NCI-H510A treated with DMSO at 0.1 percent for 48 hours (cell line): ENCODE results near the gene RHOT2.

Source experiments
- DNase-seq: peaks from one replicate; lab custom pipeline; 2025; lab: John Stamatoyannopoulos, UW

RHOT2 gene

DNA sequence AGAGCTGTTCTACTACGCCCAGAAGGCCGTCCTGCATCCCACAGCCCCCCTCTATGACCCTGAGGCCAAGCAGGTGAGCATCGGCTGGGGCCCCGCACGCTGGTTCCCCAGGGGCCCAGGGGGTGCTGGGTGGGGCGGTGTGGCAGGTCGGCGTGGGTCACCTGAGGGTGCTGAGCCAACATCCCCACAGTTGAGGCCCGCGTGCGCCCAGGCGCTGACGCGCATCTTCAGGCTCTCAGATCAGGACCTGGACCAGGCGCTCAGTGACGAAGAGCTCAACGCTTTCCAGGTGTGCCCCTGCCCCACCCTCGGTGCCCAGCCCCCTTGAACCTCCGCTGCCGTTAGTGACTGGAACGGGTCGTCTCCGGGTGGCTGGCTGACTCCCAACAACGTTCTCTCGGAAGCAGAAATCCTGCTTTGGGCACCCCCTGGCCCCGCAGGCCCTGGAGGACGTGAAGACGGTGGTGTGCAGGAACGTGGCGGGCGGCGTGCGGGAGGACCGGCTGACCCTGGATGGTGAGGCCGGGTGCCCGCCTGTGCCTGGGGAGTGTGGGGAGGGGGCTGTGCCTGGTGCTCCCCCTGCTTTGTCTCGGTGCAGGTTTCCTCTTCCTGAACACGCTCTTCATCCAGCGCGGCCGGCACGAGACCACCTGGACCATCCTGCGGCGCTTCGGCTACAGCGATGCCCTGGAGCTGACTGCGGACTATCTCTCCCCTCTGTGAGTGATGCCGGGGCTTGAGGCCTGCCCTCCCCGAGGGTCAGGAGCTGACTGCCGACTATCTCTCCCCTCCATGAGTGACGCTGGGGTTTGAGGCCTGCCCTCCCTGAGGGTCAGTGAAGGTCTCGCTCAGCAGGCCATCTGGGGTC, 2.8 kb downstream of the RHOT2 start:
- no peak for DNase-seq

DNA sequence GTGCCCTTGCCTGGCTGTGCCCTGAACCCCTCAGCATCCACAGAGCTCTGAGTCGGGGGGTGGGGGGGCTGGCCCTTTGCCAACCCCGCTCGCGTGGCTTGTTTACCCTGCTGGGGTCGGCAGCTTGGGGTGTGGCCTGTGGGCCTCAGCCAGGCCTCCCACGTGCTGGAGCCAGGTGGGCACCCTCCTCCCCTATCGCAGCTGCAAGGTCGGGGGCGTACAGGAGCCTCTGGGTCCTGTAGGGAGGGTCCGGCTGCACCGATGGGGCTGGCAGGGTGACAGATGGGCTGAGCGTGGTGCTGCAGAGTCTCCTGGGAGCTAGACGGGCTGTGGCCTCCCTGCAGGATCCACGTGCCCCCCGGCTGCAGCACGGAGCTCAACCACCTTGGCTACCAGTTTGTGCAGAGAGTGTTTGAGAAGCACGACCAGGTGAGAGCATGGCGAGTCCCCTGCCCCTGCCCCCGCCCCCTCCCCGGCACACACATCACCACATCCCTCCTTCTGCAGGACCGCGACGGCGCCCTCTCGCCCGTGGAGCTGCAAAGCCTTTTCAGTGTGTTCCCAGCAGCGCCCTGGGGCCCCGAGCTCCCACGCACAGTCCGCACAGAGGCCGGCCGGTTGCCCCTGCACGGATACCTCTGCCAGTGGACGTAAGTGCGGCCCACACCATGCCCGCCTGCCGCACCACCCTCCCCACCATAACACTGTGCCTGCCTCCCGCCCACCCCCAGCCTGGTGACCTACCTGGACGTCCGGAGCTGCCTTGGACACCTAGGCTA, 3.6 kb downstream of the RHOT2 start:
- DNase-seq, result no peak

DNA sequence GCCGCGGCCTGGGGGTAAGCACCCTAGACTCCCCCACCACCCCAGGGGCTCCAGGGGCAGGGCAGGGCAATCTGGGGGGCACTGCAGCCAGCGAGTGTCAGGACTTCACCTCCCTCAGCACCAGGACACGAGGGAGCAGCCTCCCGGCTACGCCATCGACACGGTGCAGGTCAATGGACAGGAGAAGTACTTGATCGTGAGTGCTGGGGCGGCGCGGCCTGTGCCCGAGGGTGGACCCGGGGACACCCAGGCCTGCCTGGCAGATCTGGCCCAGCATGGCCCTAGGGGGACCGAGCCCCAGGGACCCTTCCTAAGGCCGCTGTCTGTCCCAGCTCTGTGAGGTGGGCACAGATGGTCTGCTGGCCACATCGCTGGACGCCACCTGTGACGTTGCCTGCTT, 4.4 kb downstream of the RHOT2 start:
- DNase-seq, result no peak

DNA sequence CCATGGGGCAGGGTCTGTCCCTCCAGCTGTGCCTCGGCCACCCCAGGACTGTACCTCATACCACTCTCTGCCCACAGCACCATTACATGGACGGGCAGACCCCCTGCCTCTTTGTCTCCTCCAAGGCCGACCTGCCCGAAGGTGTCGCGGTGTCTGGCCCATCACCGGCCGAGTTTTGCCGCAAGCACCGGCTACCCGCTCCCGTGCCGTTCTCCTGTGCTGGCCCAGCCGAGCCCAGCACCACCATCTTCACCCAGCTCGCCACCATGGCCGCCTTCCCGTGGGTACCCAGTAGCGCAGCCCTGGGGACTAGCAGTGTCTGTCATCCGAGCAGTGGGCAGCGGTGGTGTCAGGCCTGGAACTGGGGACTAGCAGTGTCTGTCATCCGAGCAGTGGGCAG, 4.9 kb downstream of the RHOT2 start:
- DNase-seq, result no peak

DNA sequence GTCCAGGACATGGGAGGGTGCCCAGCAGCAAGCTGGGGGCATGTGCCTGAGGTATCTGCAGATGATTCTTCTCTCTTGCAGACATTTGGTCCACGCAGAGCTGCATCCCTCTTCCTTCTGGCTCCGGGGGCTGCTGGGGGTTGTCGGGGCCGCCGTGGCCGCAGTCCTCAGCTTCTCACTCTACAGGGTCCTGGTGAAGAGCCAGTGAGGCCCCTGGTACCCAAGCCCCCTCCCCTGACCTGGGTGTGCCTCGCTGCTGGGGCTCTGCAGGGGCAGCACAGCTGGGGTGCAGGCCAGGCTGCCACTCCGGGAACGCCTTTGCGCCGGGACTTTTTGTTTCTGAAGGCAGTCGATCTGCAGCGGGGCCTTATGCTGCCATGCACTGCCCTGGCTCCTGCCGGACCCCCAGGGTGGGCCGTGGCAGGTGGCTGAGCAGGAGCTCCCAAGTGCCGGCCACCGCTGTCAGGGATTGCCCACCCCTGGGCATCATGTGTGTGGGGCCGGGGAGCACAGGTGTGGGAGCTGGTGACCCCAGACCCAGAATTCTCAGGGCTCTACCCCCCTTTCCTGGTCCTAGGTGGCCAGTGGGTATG, 5.6 kb downstream of the RHOT2 start:
- DNase-seq, result no peak

DNA sequence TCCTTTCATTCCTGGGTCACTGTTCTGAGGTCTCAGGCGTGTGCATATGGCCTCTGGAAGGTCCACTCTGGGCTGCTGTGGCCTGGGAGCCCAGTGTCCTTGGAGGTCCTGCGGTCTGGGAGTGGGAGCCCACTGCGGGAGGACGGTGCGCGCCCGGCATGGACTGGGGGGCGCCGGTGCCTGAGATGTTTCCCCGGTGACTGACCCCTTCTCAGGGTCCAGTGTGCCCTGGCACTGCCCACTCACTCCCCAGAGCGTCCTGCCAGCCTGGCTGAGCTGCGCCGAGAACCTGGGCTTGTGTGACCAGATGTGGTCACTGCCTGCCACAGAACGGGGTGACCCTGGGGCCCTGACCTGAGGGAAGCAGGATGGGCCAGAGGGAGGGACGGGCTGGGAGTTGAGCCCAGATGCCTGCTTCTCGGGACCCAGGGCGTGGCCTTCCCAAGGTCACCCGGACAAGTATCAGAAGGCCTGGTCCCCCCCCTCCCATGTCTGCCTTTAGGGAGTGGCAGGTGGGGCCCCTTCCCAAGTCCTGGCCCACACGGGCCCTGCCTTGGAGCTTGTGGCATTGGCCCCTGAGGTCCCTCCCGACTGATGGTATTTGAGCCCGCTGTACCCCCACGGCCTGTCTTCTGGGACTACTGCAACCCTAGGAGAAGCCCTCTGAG, 6.4 kb downstream of the RHOT2 start:
- DNase-seq, result no peak

DNA sequence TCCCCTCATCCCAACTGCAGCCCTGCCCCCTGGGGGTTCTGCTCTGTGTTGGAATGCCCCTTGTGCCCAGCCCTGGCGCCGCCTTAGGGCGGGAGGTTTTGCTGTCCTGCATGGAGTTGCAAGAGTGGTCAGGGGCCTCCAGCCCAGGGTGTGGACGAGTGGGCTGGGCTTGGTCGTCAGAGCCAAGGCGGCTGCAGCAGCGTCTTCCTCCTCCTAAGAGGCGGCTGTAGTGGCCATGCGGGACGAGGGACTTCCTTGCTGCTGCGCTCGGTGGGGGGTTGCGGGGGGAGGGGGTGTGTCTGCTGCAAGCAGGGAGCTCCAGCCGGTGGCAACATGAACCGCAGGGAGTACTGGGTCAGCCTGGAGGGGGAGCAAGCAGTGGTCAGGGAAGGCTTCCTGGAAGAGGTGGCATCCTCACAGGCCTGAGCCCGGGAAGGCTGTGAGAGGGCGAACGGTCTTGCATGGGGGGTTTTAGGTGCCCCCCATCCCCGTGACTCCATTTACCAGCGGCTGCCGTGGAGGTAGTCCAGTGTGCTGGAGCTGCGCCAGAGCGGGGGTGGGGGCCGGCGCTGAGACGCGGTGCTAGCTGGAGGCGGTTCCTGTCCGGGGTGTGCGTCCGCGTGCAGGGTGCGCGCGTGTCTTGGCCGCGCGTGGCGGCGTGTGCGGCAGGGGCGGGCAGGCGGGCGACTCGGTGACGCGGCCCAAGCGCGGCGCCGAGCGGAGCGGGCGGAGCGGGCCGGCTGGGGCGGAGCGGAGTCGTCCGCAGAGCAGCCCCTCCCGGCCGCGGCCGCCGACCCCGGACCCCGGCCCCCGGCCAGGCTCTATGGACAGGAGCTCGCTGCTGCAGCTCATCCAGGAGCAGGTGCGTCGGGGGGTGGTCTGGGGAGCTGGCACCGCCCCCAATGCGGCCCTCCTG, 7.3 kb downstream of the RHOT2 start, which contains the start of gene RHBDL1:
TSS of gene RHBDL1 (plus strand) at position 704 of the 916 bp plus-strand sequence. CDS start at position 824, 120 bp downstream.
- no peak for DNase-seq

DNA sequence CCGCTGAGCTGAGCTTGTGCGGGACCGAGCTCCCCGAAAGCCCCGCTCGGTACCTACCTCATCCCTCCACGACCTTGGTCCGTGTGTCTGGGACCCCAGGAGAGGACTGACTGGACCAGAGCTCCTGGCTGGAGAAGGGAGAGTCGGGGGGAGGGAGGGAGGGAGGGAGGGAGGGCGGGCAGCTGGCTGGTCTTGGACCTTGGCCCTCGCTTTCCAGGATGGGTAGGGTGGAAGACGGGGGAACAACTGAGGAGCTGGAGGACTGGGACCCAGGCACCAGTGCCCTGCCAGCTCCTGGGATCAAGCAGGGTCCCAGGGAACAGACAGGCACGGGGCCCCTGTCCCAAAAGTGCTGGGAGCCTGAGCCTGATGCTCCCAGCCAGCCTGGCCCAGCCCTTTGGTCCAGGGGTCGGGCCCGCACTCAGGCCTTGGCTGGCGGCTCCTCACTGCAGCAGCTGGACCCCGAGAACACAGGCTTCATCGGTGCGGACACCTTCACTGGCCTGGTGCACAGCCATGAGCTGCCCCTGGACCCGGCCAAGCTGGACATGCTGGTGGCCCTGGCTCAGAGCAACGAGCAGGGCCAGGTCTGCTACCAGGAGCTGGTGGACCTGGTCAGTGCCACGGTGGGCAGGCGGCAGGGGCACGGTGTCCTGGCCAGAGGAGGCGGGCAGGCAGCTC, 8.1 kb downstream of the RHOT2 start:
- DNase-seq, result no peak

DNA sequence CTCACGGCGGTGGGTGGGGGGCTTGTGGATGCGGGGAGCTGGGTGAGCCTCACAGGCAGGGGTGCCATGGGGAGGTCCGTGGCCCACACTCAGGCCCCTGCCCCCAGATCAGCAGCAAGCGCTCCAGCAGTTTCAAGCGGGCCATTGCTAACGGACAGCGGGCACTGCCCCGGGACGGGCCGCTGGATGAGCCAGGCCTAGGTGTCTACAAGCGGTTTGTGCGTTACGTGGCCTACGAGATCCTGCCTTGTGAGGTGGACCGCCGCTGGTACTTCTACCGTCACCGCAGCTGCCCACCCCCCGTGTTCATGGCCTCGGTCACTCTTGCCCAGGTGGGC, 8.6 kb downstream of the RHOT2 start:
- no peak for DNase-seq

DNA sequence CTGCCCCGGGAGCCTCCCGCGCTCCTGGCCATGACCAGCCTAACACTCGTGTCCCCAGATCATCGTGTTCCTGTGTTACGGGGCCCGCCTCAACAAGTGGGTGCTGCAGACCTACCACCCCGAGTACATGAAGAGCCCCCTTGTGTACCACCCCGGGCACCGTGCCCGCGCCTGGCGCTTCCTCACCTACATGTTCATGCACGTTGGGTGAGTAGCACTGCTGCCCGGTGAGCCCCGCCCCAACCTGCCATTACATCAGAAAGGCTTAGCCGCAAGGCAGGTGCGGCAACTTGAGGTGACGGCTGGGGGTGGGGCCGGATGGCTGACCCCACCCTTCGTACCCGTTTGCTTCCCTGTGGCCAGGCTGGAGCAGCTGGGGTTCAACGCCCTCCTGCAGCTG, 9.0 kb downstream of the RHOT2 start:
- DNase-seq, result peak; percentile 77

DNA sequence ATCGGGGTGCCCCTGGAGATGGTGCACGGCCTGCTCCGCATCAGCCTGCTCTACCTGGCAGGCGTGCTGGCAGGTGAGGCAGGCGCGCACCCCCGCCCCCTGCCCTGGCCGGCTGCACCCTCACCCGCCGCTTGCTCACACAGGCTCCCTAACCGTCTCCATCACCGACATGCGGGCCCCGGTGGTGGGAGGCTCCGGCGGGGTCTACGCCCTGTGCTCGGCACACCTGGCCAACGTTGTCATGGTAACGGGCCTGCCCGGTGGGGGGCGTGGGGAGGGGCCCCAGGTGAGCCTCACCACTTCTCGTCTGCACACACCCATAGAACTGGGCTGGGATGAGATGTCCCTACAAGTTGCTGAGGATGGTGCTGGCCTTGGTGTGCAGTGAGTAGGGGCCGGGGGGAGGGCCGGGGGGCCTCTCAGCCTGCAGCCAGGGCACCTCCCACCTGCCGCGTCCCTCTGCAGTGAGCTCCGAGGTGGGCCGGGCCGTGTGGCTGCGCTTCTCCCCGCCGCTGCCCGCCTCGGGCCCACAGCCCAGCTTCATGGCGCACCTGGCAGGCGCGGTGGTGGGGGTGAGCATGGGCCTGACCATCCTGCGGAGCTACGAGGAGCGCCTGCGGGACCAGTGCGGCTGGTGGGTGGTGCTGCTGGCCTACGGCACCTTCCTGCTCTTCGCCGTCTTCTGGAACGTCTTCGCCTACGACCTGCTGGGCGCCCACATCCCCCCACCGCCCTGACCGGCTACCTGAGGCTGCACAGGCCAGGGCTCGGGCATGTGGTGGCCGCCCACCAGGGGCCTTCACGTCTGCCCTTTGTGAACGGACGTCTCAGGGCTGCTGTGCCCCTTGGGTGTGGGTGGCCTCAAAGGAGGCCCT, 9.6 kb downstream of the RHOT2 start:
- DNase-seq, result peak; percentile 36

DNA sequence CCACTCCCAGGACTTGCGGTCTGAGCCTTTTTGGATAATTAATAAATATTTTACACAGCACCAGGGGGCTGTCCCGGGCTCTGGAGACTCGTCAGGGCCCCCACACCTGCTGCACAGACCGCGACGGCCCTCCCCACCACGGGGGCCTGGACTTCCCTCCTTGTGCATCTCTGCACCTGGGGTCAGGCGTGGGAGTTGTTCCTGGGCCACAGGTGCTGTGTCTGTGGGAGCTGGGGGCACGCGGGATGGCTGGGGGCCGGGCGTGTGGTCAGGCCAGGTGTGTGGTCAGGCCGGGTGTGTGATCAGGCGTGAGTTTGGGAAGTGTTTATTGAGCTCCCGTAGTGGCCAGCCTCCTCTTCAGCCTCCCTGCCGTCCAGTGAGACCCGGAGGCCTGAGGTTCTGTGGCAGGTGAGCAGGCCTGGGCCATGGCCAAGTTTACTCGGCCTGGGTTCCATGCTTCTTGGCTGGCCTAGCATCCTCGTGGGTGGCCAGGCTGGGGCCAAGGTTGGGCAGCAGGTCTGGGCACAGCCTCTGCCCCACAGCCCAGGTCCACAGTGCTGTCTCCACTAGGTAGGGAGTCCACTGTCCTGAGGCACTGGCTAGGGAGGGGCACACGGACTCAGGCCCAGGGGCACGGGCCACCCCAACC, 10.4 kb downstream of the RHOT2 start:
- no peak for DNase-seq

DNA sequence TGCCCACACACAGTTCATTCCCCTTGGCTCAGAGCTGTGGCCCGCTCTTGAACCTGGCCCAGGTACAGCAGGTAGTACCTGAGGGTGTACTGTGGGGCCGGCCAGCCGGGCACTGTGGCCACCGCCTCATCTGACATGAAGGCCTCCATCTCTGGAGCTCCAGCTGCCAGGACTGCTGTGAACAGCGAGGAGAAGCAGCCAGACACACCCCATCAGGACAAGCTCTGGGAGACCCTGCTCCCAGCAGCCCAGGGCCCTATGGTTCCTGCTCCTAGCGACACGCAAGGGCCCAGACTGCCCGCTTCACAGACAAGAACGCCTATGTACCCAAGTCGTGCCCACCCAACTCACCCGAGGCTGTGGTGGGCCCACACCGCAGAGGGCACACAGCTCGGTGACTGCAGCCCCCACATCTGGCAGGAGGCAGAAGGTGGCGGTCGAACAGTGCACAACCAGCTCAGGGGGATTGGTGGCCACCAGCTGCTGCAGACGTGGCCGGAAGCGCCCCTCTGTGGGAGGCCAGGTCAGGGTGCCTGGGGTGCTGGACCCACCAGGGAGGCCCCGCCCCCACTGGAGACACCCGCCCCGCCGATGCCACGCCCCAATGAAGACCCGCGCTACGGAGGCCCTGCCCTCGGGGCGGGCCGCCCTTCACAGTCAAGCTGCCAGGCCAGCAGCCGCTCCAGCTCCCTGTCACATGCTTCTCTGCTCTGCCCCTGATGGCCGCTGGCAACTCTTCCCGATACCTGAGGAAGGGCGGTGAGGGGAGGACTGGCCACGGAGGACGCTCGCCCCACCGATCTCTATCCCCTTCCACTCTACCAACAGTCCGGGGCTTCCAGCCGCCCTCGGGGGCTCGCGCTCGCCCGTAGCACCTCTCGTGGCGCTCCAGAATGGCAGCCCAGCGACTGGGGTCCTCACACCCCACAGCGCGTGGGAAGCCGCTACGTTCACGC, 11.2 kb downstream of the RHOT2 start:
- no peak for DNase-seq

DNA sequence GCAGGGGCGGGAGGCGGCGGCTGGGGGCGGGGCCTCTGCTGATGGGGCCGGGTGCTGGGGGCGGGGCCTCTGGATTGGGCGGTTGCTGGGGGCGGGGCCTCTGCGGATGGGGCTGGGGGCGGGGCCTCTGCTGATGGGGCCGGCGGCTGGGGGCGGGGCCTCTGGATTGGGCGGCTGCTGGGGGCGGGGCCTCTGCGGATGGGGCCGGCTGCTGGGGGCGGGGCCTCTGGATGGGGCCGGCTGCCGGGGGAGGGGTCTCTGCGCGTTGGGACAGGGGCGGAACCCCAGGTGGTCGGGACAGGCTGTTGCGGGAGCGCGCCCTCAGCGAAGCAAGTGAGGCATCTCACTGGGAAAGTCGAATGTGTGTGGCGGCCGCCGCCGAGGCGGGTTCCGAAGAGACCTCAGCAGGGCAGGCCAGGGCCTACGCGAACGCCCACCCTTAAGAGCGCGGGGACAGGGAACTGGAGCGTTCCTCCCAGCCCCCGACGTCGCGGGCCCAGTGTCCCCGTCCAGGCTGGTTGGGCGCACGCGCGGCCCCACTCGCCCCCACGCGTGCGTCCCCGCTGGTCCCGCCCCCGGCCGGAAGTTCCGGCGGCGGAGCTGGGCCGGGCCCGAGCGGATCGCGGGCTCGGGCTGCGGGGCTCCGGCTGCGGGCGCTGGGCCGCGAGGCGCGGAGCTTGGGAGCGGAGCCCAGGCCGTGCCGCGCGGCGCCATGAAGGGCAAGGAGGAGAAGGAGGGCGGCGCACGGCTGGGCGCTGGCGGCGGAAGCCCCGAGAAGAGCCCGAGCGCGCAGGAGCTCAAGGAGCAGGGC, 12.1 kb downstream of the RHOT2 start, which contains the start of gene STUB1:
TSS of gene STUB1 (plus strand) at position 597 of the 811 bp plus-strand sequence. CDS start at position 713, 116 bp downstream.
- no peak for DNase-seq

DNA sequence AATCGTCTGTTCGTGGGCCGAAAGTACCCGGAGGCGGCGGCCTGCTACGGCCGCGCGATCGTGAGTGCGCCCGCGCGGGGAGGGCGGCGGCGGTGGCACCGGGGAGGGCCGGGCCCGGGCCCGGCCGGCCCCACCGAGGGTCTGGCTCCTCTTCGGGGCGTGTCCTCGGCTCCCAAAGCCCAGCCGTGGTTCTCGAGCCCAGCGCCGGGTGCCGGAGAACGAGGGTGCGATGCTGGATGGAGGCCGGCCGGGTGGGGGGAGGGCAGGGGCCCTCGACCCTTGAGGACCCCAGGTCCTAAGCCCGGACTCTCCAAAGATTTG, 12.7 kb downstream of the RHOT2 start:
- DNase-seq, result no peak

DNA sequence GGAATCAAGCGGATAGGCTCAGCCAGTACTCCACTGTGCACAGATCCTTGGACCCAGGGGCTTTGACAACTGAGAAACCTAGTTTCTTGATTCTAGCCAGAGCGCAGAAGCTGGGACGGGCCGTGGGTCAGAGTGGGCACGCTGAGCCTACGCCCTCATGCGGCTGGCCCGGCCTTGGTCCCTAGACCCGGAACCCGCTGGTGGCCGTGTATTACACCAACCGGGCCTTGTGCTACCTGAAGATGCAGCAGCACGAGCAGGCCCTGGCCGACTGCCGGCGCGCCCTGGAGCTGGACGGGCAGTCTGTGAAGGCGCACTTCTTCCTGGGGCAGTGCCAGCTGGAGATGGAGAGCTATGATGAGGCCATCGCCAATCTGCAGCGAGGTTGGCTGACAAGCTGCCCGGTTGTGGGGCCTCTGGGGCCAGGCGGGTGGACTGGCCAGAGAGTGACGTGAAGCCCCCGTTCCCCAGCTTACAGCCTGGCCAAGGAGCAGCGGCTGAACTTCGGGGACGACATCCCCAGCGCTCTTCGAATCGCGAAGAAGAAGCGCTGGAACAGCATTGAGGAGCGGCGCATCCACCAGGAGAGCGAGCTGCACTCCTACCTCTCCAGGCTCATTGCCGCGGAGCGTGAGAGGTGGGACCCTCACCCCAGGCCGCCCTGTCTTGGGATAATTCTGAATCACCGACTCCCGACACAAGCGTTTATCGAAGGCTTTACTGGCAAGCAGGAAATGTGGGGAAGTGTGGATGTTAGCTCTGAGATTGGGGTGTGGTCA, 13.2 kb downstream of the RHOT2 start:
- no peak for DNase-seq
